ENCODE results near the gene TBL1X. TPM values are rescaled to one million over a fixed set of nuclear protein-coding genes. Genes with fewer than 3 reads are reported as not detected.

Gene TBL1X
- total RNA-seq, 1 donor from 2014 or later = 34.5 TPM

DNA sequence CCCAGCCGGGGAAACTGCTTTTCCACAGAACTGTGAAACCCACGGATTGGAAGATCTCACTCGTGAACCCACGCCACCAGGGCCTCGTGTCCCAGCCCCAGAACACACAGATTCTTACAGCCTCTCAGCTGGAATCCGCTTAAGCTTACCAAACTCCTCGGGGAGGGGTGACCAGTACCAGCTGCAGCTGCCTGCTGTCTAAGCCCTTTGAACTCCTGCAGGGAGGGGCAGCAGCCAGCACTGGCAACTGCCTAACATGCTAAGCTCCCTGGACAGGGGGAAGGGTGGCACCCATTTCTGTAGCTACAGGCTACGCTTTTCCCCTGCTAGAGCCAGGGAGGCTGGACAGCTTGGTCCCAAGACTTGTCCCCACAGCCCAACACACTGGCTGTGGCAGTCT lies 38.4 kb downstream of the TBL1X start:
- TF ChIP-seq, protein P1, sequence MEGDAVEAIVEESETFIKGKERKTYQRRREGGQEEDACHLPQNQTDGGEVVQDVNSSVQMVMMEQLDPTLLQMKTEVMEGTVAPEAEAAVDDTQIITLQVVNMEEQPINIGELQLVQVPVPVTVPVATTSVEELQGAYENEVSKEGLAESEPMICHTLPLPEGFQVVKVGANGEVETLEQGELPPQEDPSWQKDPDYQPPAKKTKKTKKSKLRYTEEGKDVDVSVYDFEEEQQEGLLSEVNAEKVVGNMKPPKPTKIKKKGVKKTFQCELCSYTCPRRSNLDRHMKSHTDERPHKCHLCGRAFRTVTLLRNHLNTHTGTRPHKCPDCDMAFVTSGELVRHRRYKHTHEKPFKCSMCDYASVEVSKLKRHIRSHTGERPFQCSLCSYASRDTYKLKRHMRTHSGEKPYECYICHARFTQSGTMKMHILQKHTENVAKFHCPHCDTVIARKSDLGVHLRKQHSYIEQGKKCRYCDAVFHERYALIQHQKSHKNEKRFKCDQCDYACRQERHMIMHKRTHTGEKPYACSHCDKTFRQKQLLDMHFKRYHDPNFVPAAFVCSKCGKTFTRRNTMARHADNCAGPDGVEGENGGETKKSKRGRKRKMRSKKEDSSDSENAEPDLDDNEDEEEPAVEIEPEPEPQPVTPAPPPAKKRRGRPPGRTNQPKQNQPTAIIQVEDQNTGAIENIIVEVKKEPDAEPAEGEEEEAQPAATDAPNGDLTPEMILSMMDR (IDR thresholded peaks at IDR 0.05; ENCODE audit: unreplicated experiment) = no peak
- Mint-ChIP-seq H3K27me3 (ENCODE audit: low read depth) (no peaks in the 10 kb centered on the region), H3K4me1 (peaks cover 4% of the 10 kb centered on the region), H3K4me3 (no peak overlapping the region), H3K9me3 (peaks cover 56% of the 10 kb centered on the region), H3K27ac (no peak overlapping the region), H3K36me3 (peaks cover 58% of the 10 kb centered on the region)
- no peak for DNase-seq (ENCODE audit: low spot score in 2 of 2, unreplicated experiment in 2 of 2)

- Mint-ChIP-seq H3K4me1 (peaks cover 6% of the 10 kb centered on the region), H3K9me3 (peaks cover 45% of the 10 kb centered on the region), H3K4me3 (no peak overlapping the region), H3K27ac (no peak overlapping the region), H3K27me3 (ENCODE audit: low read depth) (no peaks in the 10 kb centered on the region), H3K36me3 (peaks cover 39% of the 10 kb centered on the region)
- no peak for DNase-seq (ENCODE audit: low spot score in 2 of 2, unreplicated experiment in 2 of 2)
- TF ChIP-seq, protein P1 (IDR thresholded peaks at IDR 0.05; ENCODE audit: unreplicated experiment) = no peak
Observed at GRCh38 chrX:9510366-9510765, 45.5 kb downstream of the TBL1X start.

DNA sequence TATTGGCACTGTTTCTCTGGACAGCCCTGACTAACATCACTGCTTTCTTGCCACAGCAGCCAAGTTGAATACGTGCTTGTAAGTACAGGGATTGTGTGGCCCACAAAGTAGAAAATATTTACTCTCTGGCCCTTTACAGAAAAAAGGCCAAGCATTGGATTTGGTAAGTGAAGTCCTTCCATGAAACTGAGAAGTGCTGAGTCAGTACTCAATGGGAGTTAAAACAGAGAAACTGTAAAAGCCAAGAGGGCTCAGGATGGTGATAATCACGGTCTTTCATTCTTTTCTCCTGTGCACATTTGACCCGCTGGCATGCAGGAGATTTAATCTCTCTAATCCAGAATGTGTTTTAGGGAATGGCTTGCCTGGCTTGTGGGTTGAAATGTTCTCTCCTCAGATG lies 46.1 kb downstream of the TBL1X start:
- Mint-ChIP-seq H3K9me3 (peaks cover 40% of the 10 kb centered on the region), H3K4me1 (peaks cover 10% of the 10 kb centered on the region), H3K27ac (no peak overlapping the region), H3K4me3 (no peak overlapping the region), H3K36me3 (peaks cover 35% of the 10 kb centered on the region), H3K27me3 (ENCODE audit: low read depth) (no peaks in the 10 kb centered on the region)
- TF ChIP-seq, protein P1 (IDR thresholded peaks at IDR 0.05; ENCODE audit: unreplicated experiment) = no peak
- DNase-seq (ENCODE audit: low spot score in 2 of 2, unreplicated experiment in 2 of 2) = no peak

- Mint-ChIP-seq H3K4me1 (peaks cover 31% of the 10 kb centered on the region), H3K36me3 (peaks cover 13% of the 10 kb centered on the region), H3K9me3 (peaks cover 14% of the 10 kb centered on the region), H3K27ac (no peak overlapping the region), H3K4me3 (no peak overlapping the region), H3K27me3 (ENCODE audit: low read depth) (no peaks in the 10 kb centered on the region)
- TF ChIP-seq, protein P1 (IDR thresholded peaks at IDR 0.05; ENCODE audit: unreplicated experiment) = no peak
- DNase-seq (ENCODE audit: low spot score in 2 of 2, unreplicated experiment in 2 of 2) = no peak
Observed at GRCh38 chrX:9515489-9515888, 50.6 kb downstream of the TBL1X start.

- Mint-ChIP-seq H3K27me3 (ENCODE audit: low read depth) (no peaks in the 10 kb centered on the region), H3K36me3 (peaks cover 13% of the 10 kb centered on the region), H3K27ac (no peak overlapping the region), H3K4me3 (no peak overlapping the region), H3K4me1 (peaks cover 33% of the 10 kb centered on the region), H3K9me3 (peaks cover 14% of the 10 kb centered on the region)
- no peak for DNase-seq (ENCODE audit: low spot score in 2 of 2, unreplicated experiment in 2 of 2)
- TF ChIP-seq, protein P1 (IDR thresholded peaks at IDR 0.05; ENCODE audit: unreplicated experiment) = no peak
Observed at GRCh38 chrX:9515973-9516538, 51.2 kb downstream of the TBL1X start.

DNA sequence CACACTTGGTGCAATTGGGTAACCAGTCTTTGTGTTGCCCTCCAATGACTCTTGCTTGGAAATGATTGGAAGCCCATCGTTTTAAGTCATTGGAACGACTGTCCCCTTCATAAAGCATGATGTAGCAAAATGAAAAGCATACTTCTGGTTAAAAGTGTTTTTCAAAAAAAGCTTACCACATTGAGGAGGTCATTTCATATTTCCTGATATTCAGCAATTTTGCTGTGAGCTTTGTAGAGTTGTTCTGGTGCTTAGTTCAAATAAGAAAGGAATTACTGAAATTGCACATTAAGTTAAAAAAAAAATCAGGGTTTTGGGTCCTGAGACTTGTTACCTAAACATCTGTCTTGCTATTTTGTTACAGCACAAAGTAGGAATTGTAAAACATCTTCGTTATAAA lies 51.8 kb downstream of the TBL1X start:
- Mint-ChIP-seq H3K27ac (no peak overlapping the region), H3K36me3 (peaks cover 8% of the 10 kb centered on the region), H3K27me3 (ENCODE audit: low read depth) (no peaks in the 10 kb centered on the region), H3K9me3 (peaks cover 10% of the 10 kb centered on the region), H3K4me3 (no peak overlapping the region), H3K4me1 (peaks cover 35% of the 10 kb centered on the region)
- TF ChIP-seq, protein P1 (IDR thresholded peaks at IDR 0.05; ENCODE audit: unreplicated experiment) = no peak
- DNase-seq (ENCODE audit: low spot score in 2 of 2, unreplicated experiment in 2 of 2) = no peak
